Smooth muscle cell (in vitro differentiated cells): ENCODE results near the gene VEZT. TPM values are rescaled to one million over a fixed set of nuclear protein-coding genes. Genes with fewer than 3 reads are reported as not detected.

ENCODE experiments used
- DNase-seq: peaks from one replicate; lab custom pipeline; 2025; ENCODE audit not compliant: unreplicated experiment; lab: John Stamatoyannopoulos, UW
- H2AFZ ChIP-seq: fragments of 200-600 bp; sonication (generic); 2 replicates; pipeline ENCODE4 v1.6.0; 2016; ENCODE audit warnings: antibody characterized with exemption, low read depth, mild to moderate bottlenecking
- H3F3A ChIP-seq: fragments of 200-600 bp; sonication (generic); 2 replicates; pipeline ENCODE4 v1.6.0; 2017; ENCODE audit warnings: antibody characterized with exemption, low read depth
- H3K27ac ChIP-seq: fragments of 200-600 bp; sonication (generic); 2 replicates; pipeline ENCODE4 v1.5.1; 2016; ENCODE audit warnings: low read depth, mild to moderate bottlenecking
- H3K27me3 ChIP-seq: fragments of 200-600 bp; sonication (generic); 2 replicates; pipeline ENCODE4 v1.6.1; 2016; ENCODE audit warnings: low read depth, mild to moderate bottlenecking
- H3K36me3 ChIP-seq: fragments of 200-600 bp; sonication (generic); 2 replicates; pipeline ENCODE4 v1.5.1; 2016; ENCODE audit warnings: low read depth
- H3K4me1 ChIP-seq: fragments of 200-600 bp; sonication (generic); 2 replicates; pipeline ENCODE4 v1.5.1; 2016; ENCODE audit warnings: low read depth
- H3K4me2 ChIP-seq: fragments of 200-600 bp; sonication (generic); 2 replicates; pipeline ENCODE4 v1.6.0; 2016; ENCODE audit warnings: mild to moderate bottlenecking
- H3K4me3 ChIP-seq: fragments of 200-600 bp; sonication (generic); 2 replicates; pipeline ENCODE4 v1.5.1; 2016; ENCODE audit warnings: mild to moderate bottlenecking
- H3K79me2 ChIP-seq: fragments of 200-600 bp; sonication (generic); 2 replicates; pipeline ENCODE4 v1.6.0; 2016; ENCODE audit warnings: low read depth, mild to moderate bottlenecking
- H3K9ac ChIP-seq: fragments of 200-600 bp; sonication (generic); 2 replicates; pipeline ENCODE4 v1.6.0; 2016; ENCODE audit warnings: low read depth
- H3K9me3 ChIP-seq: fragments of 200-600 bp; sonication (generic); replicated peaks from 2 replicates; pipeline ENCODE4 v1.5.1; 2016; ENCODE audit warnings: low read depth
- H4K20me1 ChIP-seq: fragments of 200-600 bp; sonication (generic); 2 replicates; pipeline ENCODE4 v1.6.0; 2016; ENCODE audit warnings: low read depth
- CTCF ChIP-seq: fragments of 200-600 bp; sonication (generic); IDR thresholded peaks from 2 replicates; pipeline ENCODE4 v1.5.1; 2017; ENCODE audit warnings: borderline replicate concordance, mild to moderate bottlenecking, antibody characterized with exemption; ENCODE audit not compliant: insufficient read depth, poor library complexity, severe bottlenecking
- WGBS: methylation state at CpG from one replicate; pipeline ENCODE4 v1.1.7; 2016; ENCODE audit warnings: low lambda C conversion rate; 5-methylcytosine and 5-hydroxymethylcytosine counted together
- polyA plus RNA-seq: library from polyadenylated mRNA; unstranded; fragments of >200 nt; fragmentation: Nextera tagmentation; extraction: Ambion mirVana; gene quantifications from 2 replicates; pipeline ENCODE4 v1.2.1, GENCODE V29; 2016
- total RNA-seq: library from RNA; depleted of rRNA; stranded (reverse); fragments of >200 nt; gene quantifications from 2 replicates; pipeline ENCODE4 v1.2.3, GENCODE V29; 2014

VEZT gene
- total and polyA plus RNA-seq, 2 experiments from 2014 or later: 21.2 to 65.2 TPM

GRCh38 chr12:95326445-95326844 lies 108.8 kb downstream of the VEZT start:
- Histone ChIP-seq H3K27ac (no peak overlapping the region), H3K4me2 (no peak overlapping the region), H3K9ac (no peak overlapping the region), H3F3A (no peaks in the 10 kb centered on the region), H4K20me1 (no peaks in the 10 kb centered on the region), H3K4me3 (no peak overlapping the region), H3K36me3 (no peaks in the 10 kb centered on the region), H3K4me1 (no peaks in the 10 kb centered on the region), H2AFZ (no peak overlapping the region), H3K79me2 (no peaks in the 10 kb centered on the region), H3K27me3 (no peaks in the 10 kb centered on the region), H3K9me3 (no peaks in the 10 kb centered on the region)
- no peak for TF ChIP-seq CTCF
- no peak for DNase-seq
- 27% methylated on average over 1 of the region's 1 CpG for WGBS

- Histone ChIP-seq H3K9ac (no peak overlapping the region), H2AFZ (no peak overlapping the region), H3K4me1 (no peaks in the 10 kb centered on the region), H3K36me3 (no peaks in the 10 kb centered on the region), H3K79me2 (no peaks in the 10 kb centered on the region), H3K9me3 (no peaks in the 10 kb centered on the region), H4K20me1 (no peaks in the 10 kb centered on the region), H3K27ac (no peak overlapping the region), H3F3A (no peaks in the 10 kb centered on the region), H3K27me3 (no peaks in the 10 kb centered on the region), H3K4me2 (no peak overlapping the region), H3K4me3 (no peak overlapping the region)
- 93% methylated on average over 5 of the region's 5 CpGs for WGBS
- no peak for TF ChIP-seq CTCF
- DNase-seq: no peak
These were observed 109.2 kb downstream of the VEZT start for GRCh38 chr12:95326855-95327254.

GRCh38 chr12:95328708-95329107 lies 111.1 kb downstream of the VEZT start:
- peaks cover 2% of the 10 kb centered on the region for H3F3A ChIP-seq
- H3K9ac ChIP-seq: no peak overlapping the region
- H3K79me2 ChIP-seq: no peaks in the 10 kb centered on the region
- no peak overlapping the region for H3K4me3 ChIP-seq
- no peak overlapping the region for H3K4me2 ChIP-seq
- no peak overlapping the region for H2AFZ ChIP-seq
- no peaks in the 10 kb centered on the region for H3K4me1 ChIP-seq
- no peaks in the 10 kb centered on the region for H4K20me1 ChIP-seq
- H3K36me3 ChIP-seq: no peaks in the 10 kb centered on the region
- DNase-seq: no peak
- H3K27ac ChIP-seq: no peak overlapping the region
- no peaks in the 10 kb centered on the region for H3K9me3 ChIP-seq
- no peaks in the 10 kb centered on the region for H3K27me3 ChIP-seq
- TF ChIP-seq CTCF: no peak

GRCh38 chr12:95335948-95336347 lies 118.3 kb downstream of the VEZT start:
- no peaks in the 10 kb centered on the region for H3K9me3 ChIP-seq
- H3K4me2 ChIP-seq: peak overlapping the region; percentile 61
- H3K79me2 ChIP-seq: no peaks in the 10 kb centered on the region
- peak overlapping the region; percentile 50 for H3K27ac ChIP-seq
- no peak overlapping the region for H3K4me3 ChIP-seq
- H2AFZ ChIP-seq: peak overlapping the region; percentile 87
- no peaks in the 10 kb centered on the region for H4K20me1 ChIP-seq
- H3K36me3 ChIP-seq: no peaks in the 10 kb centered on the region
- WGBS: 50% methylated on average over 4 of the region's 4 CpGs
- H3K4me1 ChIP-seq: peaks cover 6% of the 10 kb centered on the region
- no peak for DNase-seq
- H3F3A ChIP-seq: peaks cover 2% of the 10 kb centered on the region
- no peak overlapping the region for H3K9ac ChIP-seq
- no peaks in the 10 kb centered on the region for H3K27me3 ChIP-seq
- no peak for TF ChIP-seq CTCF
